Neuronal stem cell (in vitro differentiated cells): ENCODE results near the gene GSAP.
A peak's percentile ranks its signal among the peaks of the same experiment; 100 is the strongest.

Source experiments
- DNase-seq: peaks from one replicate; pipeline ENCODE4 v3.0.0-alpha.2; 2013; ENCODE audit warnings: low spot score
- H2AFZ ChIP-seq: one replicate; pipeline ENCODE4 v1.6.1; 2013; ENCODE audit warnings: mild to moderate bottlenecking, low read length, inconsistent platforms
- H2AK5ac ChIP-seq: 2 replicates; pipeline ENCODE4 v1.6.1; 2013; ENCODE audit warnings: low read depth, mild to moderate bottlenecking, inconsistent platforms, low read length, moderate library complexity, mixed read lengths
- H2BK120ac ChIP-seq: 2 replicates; pipeline ENCODE4 v1.6.1; 2013; ENCODE audit warnings: low read depth, mild to moderate bottlenecking, inconsistent platforms, low read length, moderate library complexity, mixed read lengths
- H2BK12ac ChIP-seq: one replicate; pipeline ENCODE4 v1.6.1; 2013; ENCODE audit warnings: low read length, inconsistent platforms
- H2BK15ac ChIP-seq: 2 replicates; pipeline ENCODE4 v1.6.1; 2013; ENCODE audit warnings: mild to moderate bottlenecking, low read length, inconsistent platforms, mixed read lengths
- H2BK5ac ChIP-seq: one replicate; pipeline ENCODE4 v1.6.1; 2013; ENCODE audit warnings: inconsistent platforms, mild to moderate bottlenecking, low read length, moderate library complexity
- H3K14ac ChIP-seq: one replicate; pipeline ENCODE4 v1.6.1; 2013; ENCODE audit warnings: low read length, inconsistent platforms
- H3K18ac ChIP-seq: 2 replicates; pipeline ENCODE4 v1.6.1; 2013; ENCODE audit warnings: low read length, inconsistent platforms
- H3K23ac ChIP-seq: 2 replicates; pipeline ENCODE4 v1.6.1; 2013; ENCODE audit warnings: low read depth, mild to moderate bottlenecking, mixed read lengths, low read length, inconsistent platforms; ENCODE audit not compliant: poor library complexity
- H3K27ac ChIP-seq: replicated peaks from 3 replicates; pipeline ENCODE4 v1.5.1; 2013; ENCODE audit warnings: low read length, inconsistent platforms
- H3K27me3 ChIP-seq, 3 experiments: 2 replicates each; pipeline ENCODE4 v1.6.1; 2013; ENCODE audit warnings: low read length in 3 of 3, mild to moderate bottlenecking in 2 of 3, inconsistent platforms in 1 of 3, low read depth in 1 of 3, mixed read lengths in 1 of 3, moderate library complexity in 1 of 3; ENCODE audit not compliant: control insufficient read depth in 3 of 3, insufficient read depth in 3 of 3
- H3K36me3 ChIP-seq, 2 donors: replicated peaks in 1 of 2; 2 replicates each; pipeline ENCODE4 v1.6.1; 2013; ENCODE audit warnings: low read length in 2 of 2; ENCODE audit not compliant: control insufficient read depth in 2 of 2, insufficient read depth in 2 of 2
- H3K4ac ChIP-seq: 2 replicates; pipeline ENCODE4 v1.6.1; 2013; ENCODE audit warnings: inconsistent platforms, mild to moderate bottlenecking, low read length, moderate library complexity
- H3K4me1 ChIP-seq, 2 donors: 1 replicate in 1 of 2; 2 replicates in 1 of 2; pipeline ENCODE4 v1.6.1; 2013; ENCODE audit warnings: low read length in 2 of 2, low read depth in 1 of 2; ENCODE audit not compliant: control insufficient read depth in 2 of 2, insufficient read depth in 1 of 2
- H3K4me2 ChIP-seq: one replicate; pipeline ENCODE4 v1.6.1; 2013; ENCODE audit warnings: mild to moderate bottlenecking, low read length, inconsistent platforms; ENCODE audit not compliant: insufficient read depth, poor library complexity, severe bottlenecking
- H3K4me3 ChIP-seq, 2 donors: 2 replicates each; pipeline ENCODE4 v1.5.1; 2013; ENCODE audit warnings: low read length in 2 of 2, mild to moderate bottlenecking in 2 of 2, inconsistent platforms in 1 of 2, moderate library complexity in 1 of 2
- H3K79me1 ChIP-seq: one replicate; pipeline ENCODE4 v1.6.1; 2013; ENCODE audit warnings: low read depth, mild to moderate bottlenecking, inconsistent platforms, low read length, moderate library complexity
- H3K9ac ChIP-seq: one replicate; pipeline ENCODE4 v1.6.1; 2013; ENCODE audit warnings: mild to moderate bottlenecking, low read depth, low read length, inconsistent platforms; ENCODE audit not compliant: poor library complexity
- H3K9me3 ChIP-seq, 2 donors: replicated peaks in 1 of 2; 2 replicates each; pipeline versions ENCODE3 to v1.6.1; 2013; ENCODE audit warnings: low read length in 2 of 2, mild to moderate bottlenecking in 2 of 2, inconsistent platforms in 1 of 2, low read depth in 1 of 2, mixed read lengths in 1 of 2, moderate library complexity in 1 of 2; ENCODE audit not compliant: control insufficient read depth in 2 of 2, insufficient read depth in 1 of 2
- H4K8ac ChIP-seq: one replicate; pipeline ENCODE4 v1.6.1; 2013; ENCODE audit warnings: low read depth, mild to moderate bottlenecking, inconsistent platforms, low read length, moderate library complexity
- H4K91ac ChIP-seq: one replicate; pipeline ENCODE4 v1.6.1; 2013; ENCODE audit warnings: low read length, low read depth, mild to moderate bottlenecking, inconsistent platforms; ENCODE audit not compliant: poor library complexity
- WGBS, 2 donors: extraction: QIAGEN DNeasy Blood & Tissue Kit; methylation state at CpG; one replicate each; pipeline ENCODE4 v1.1.7; 2013; ENCODE audit warnings: missing lambda C conversion rate in 2 of 2, mixed read lengths in 1 of 2; ENCODE audit not compliant: insufficient read length in 2 of 2, insufficient replicate concordance in 1 of 2; ENCODE audit errors: extremely low coverage in 2 of 2; 5-methylcytosine and 5-hydroxymethylcytosine counted together

GSAP gene

DNA sequence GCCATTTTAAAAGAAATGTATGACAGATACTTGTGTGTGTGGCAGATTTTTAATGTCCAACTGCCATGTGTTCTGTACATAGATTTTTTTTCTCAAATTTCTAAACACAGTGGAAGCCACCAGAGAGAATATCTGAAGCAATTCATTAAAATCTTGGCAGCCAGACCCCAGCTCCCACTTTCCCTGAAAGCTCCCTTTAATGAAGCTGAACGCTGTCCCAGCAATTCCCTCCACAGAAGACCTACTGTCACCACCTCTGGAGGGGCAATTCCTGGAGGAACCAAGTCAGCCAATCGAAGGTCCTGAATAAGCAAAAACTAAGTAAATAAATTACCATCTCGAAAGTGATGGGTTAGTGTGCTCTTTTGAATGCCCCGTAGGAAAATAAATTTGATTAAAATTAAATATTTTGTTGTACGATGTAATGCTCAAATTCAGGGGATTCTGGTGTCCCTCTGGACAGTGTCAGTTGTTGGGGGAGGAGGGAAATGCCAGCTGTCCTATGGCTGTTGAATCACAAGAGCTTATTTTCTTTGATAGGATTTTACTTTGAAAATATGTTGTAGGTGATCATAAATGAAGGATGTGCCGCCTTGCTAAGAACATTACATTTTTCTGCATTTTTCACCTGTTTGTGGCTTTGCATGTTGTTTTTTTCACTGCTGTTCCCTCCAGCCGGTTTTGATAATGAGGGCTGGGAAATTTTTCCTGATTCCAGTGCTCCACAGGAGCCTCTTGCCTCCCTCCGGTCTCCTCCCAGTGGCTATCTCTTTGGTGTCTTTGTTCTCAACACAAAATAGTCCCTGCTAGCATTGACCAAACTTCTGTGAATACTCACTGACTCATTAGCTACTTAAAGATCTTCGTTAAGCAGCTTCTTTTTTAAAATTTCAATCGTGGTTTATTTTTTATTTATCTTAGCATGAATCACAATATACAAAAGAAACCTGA lies 9.2 kb upstream of the GSAP start:
- peak; percentile 64 for DNase-seq
- Histone ChIP-seq H3K4me1 (peaks cover 19 to 29% of the 10 kb centered on the region in 2 donors), H2BK12ac (no peak overlapping the region), H3K18ac (no peak overlapping the region), H3K4me3 (peak overlapping the region in 1 of 2 donors; percentile 42), H2BK15ac (no peak overlapping the region), H3K79me1 (no peaks in the 10 kb centered on the region), H3K27ac (peak overlapping the region; percentile 93), H2BK5ac (no peak overlapping the region), H3K4me2 (peak overlapping the region; percentile 40), H3K4ac (no peak overlapping the region), H3K27me3 (no peaks in the 10 kb centered on the region), H3K9ac (no peak overlapping the region), H3K23ac (no peak overlapping the region), H3K9me3 (no peaks in the 10 kb centered on the region), H4K91ac (no peak overlapping the region), H2AFZ (peak overlapping the region; percentile 81), H3K36me3 (no peaks in the 10 kb centered on the region), H2BK120ac (no peak overlapping the region), H4K8ac (no peak overlapping the region), H2AK5ac (no peak overlapping the region), H3K14ac (no peak overlapping the region)
- no CpG with 5 or more reads among the region's 10 CpGs for WGBS, 2 donors

DNA sequence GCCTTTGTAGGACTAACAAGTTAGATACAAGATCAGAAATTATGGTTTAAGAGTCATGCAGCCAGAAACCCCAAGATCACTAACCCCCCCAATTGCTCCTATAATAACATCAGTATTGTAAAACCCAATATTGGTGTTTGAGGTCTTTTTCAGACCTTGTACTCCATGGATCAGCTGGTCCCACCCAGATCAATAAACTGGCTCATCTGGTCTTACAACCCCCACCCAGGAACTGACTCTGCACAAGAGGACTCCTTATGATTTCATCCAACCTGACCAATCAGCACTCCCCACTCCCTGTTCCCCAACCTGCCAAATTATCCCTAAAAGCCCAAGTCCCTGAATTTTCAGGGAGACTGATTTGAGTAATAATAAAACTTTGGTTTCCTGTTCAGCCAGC lies 6.4 kb upstream of the GSAP start:
- no peaks in the 10 kb centered on the region for H3K9me3 ChIP-seq
- no peak overlapping the region for H3K4me3 ChIP-seq
- no peak for DNase-seq
- no peak overlapping the region for H2BK15ac ChIP-seq
- no peak overlapping the region for H2AFZ ChIP-seq
- no peak overlapping the region for H2BK12ac ChIP-seq
- no peak overlapping the region for H3K27ac ChIP-seq
- no peak overlapping the region for H2BK5ac ChIP-seq
- no peak overlapping the region for H2BK120ac ChIP-seq
- no peak overlapping the region for H3K18ac ChIP-seq
- no peak overlapping the region for H3K14ac ChIP-seq
- H3K4ac ChIP-seq: no peak overlapping the region
- no peak overlapping the region for H4K91ac ChIP-seq
- H3K4me1 ChIP-seq: peaks cover 4 to 11% of the 10 kb centered on the region in 2 donors
- no peak overlapping the region for H3K9ac ChIP-seq
- H2AK5ac ChIP-seq: no peak overlapping the region
- no peaks in the 10 kb centered on the region for H3K27me3 ChIP-seq
- H3K23ac ChIP-seq: no peak overlapping the region
- H3K36me3 ChIP-seq: no peaks in the 10 kb centered on the region
- no peak overlapping the region for H3K4me2 ChIP-seq
- no peaks in the 10 kb centered on the region for H3K79me1 ChIP-seq
- no peak overlapping the region for H4K8ac ChIP-seq

- Histone ChIP-seq H3K4me3 (no peak overlapping the region), H3K27ac (no peak overlapping the region), H3K9ac (no peak overlapping the region), H2BK15ac (no peak overlapping the region), H3K27me3 (peaks cover 0 to 1% (median 0%) of the 10 kb centered on the region in 3 experiments), H3K79me1 (no peaks in the 10 kb centered on the region), H4K91ac (no peak overlapping the region), H3K4me2 (no peak overlapping the region), H2AK5ac (no peak overlapping the region), H3K18ac (no peak overlapping the region), H3K36me3 (no peaks in the 10 kb centered on the region), H3K4me1 (peaks cover 5 to 8% of the 10 kb centered on the region in 2 donors), H2BK12ac (no peak overlapping the region), H3K4ac (no peak overlapping the region), H4K8ac (no peak overlapping the region), H2AFZ (peak overlapping the region; percentile 43), H3K14ac (no peak overlapping the region), H2BK5ac (no peak overlapping the region), H3K9me3 (no peaks in the 10 kb centered on the region), H2BK120ac (no peak overlapping the region), H3K23ac (no peak overlapping the region)
- DNase-seq: no peak
- 100% methylated on average over 1 of the region's 4 CpGs for WGBS, 2 donors
These were observed 5.0 kb upstream of the GSAP start for GRCh38 chr7:77420986-77421672.

- Histone ChIP-seq H2BK15ac (no peak overlapping the region), H3K9me3 (no peaks in the 10 kb centered on the region)
These were observed 4.3 kb upstream of the GSAP start for GRCh38 chr7:77420438-77420837.

More at GRCh38 chr7:77420438-77420837, 4.3 kb upstream of the GSAP start:
- Histone ChIP-seq H3K4me1 (peaks cover 5 to 8% of the 10 kb centered on the region in 2 donors), H3K79me1 (no peaks in the 10 kb centered on the region), H2AFZ (no peak overlapping the region), H3K36me3 (no peaks in the 10 kb centered on the region), H3K4me2 (no peak overlapping the region), H2AK5ac (no peak overlapping the region), H3K4me3 (no peak overlapping the region), H4K8ac (no peak overlapping the region), H3K27ac (no peak overlapping the region), H4K91ac (no peak overlapping the region), H3K9ac (no peak overlapping the region), H3K4ac (no peak overlapping the region), H2BK12ac (no peak overlapping the region), H2BK5ac (no peak overlapping the region), H2BK120ac (no peak overlapping the region), H3K23ac (no peak overlapping the region), H3K27me3 (peaks cover 0 to 7% (median 0%) of the 10 kb centered on the region in 3 experiments), H3K18ac (no peak overlapping the region), H3K14ac (no peak overlapping the region)
- DNase-seq: no peak
- no CpG with 5 or more reads among the region's 5 CpGs for WGBS, 2 donors
